ENCODE measurements around the gene PPA1.

The PPA1 gene

DNA sequence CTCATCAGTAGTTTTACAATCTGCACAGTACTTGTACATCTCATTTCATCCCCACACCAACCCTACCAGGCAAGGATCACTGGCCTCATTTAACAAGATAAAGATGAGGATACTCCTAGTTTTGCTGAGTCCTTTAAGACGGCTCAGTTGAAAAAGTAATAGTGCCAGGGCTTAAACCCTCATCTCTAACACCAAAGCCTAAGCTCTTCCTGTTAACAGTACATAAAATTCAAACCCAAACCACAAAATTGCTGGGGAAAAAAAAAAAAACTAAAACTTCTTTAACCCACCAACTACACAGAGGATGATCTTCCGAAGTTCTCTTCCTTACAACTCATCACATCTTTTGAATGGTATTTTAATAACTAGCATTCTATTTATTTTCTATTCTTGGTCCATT, 64.2 kb downstream of the PPA1 start:
- H3K27ac Mint-ChIP-seq = peak overlapping the region; percentile 68 to 97 (median 96)
- no peaks in the 10 kb centered on the region for H3K9me3 Mint-ChIP-seq
- peaks cover 36% of the 10 kb centered on the region for H3K4me1 Mint-ChIP-seq
- H3K27me3 Mint-ChIP-seq (ENCODE audit: low read depth) = peaks cover 3% of the 10 kb centered on the region
- peak overlapping the region; percentile 94 to 98 (median 98) for H3K4me3 Mint-ChIP-seq
- peaks cover 8% of the 10 kb centered on the region for H3K36me3 Mint-ChIP-seq (ENCODE audit: low read depth)
- TF ChIP-seq, protein P1, sequence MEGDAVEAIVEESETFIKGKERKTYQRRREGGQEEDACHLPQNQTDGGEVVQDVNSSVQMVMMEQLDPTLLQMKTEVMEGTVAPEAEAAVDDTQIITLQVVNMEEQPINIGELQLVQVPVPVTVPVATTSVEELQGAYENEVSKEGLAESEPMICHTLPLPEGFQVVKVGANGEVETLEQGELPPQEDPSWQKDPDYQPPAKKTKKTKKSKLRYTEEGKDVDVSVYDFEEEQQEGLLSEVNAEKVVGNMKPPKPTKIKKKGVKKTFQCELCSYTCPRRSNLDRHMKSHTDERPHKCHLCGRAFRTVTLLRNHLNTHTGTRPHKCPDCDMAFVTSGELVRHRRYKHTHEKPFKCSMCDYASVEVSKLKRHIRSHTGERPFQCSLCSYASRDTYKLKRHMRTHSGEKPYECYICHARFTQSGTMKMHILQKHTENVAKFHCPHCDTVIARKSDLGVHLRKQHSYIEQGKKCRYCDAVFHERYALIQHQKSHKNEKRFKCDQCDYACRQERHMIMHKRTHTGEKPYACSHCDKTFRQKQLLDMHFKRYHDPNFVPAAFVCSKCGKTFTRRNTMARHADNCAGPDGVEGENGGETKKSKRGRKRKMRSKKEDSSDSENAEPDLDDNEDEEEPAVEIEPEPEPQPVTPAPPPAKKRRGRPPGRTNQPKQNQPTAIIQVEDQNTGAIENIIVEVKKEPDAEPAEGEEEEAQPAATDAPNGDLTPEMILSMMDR (IDR thresholded peaks at IDR 0.05; ENCODE audit: unreplicated experiment in 3 of 3) = no peak

DNA sequence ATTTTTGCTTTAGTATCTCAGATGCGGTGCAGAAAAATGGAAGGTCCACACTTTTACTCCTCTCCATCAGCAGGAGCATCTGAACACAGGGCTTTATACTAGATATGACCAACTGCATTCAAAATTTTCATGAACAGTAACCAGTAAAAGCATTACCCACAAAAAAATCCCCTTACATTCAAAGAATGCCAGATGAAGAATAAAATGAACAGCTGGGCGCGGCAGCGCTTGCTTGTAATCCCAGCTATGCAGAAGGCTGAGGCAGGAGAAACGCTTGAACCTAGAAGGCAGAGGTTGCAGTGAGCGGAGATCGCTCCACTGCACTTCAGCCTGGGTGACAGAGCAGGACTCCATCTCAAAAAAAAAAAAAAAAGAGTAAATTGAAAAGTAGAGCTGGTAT, 66.0 kb downstream of the PPA1 start:
- H3K27ac Mint-ChIP-seq = peak overlapping the region in 1 of 3 experiments; percentile 12
- TF ChIP-seq, protein P1 (IDR thresholded peaks at IDR 0.05; ENCODE audit: unreplicated experiment in 3 of 3) = no peak
- H3K36me3 Mint-ChIP-seq (ENCODE audit: low read depth) = peaks cover 13% of the 10 kb centered on the region
- H3K27me3 Mint-ChIP-seq (ENCODE audit: low read depth) = peaks cover 3% of the 10 kb centered on the region
- no peaks in the 10 kb centered on the region for H3K9me3 Mint-ChIP-seq
- peaks cover 49% of the 10 kb centered on the region for H3K4me1 Mint-ChIP-seq
- H3K4me3 Mint-ChIP-seq = peak overlapping the region; percentile 61 to 68 (median 61)

DNA sequence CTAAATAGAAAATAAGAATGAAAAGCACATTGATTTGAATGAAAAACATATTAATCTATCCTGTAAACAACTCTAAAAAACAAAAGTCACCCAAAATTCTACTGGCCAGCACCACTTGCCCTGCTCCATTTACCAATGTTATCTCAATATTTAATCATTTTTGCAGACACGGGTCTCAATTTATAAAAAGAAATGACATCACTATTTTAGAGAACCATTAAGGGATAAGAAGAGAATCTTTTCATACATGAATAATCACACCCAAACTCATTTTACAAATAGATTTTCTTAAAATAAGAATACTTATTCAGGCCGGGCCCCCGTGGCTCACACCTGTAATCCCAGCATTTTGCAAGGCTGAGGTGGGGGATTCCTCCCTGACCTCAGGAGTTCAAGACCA, 66.8 kb downstream of the PPA1 start:
- TF ChIP-seq, protein P1 (IDR thresholded peaks at IDR 0.05; ENCODE audit: unreplicated experiment in 3 of 3) = no peak
- H3K36me3 Mint-ChIP-seq (ENCODE audit: low read depth) = peaks cover 13% of the 10 kb centered on the region
- H3K4me1 Mint-ChIP-seq = peaks cover 55% of the 10 kb centered on the region
- no peaks in the 10 kb centered on the region for H3K9me3 Mint-ChIP-seq
- H3K27ac Mint-ChIP-seq = no peak overlapping the region
- peak overlapping the region in 1 of 3 experiments; percentile 21 for H3K4me3 Mint-ChIP-seq
- H3K27me3 Mint-ChIP-seq (ENCODE audit: low read depth) = peaks cover 3% of the 10 kb centered on the region

DNA sequence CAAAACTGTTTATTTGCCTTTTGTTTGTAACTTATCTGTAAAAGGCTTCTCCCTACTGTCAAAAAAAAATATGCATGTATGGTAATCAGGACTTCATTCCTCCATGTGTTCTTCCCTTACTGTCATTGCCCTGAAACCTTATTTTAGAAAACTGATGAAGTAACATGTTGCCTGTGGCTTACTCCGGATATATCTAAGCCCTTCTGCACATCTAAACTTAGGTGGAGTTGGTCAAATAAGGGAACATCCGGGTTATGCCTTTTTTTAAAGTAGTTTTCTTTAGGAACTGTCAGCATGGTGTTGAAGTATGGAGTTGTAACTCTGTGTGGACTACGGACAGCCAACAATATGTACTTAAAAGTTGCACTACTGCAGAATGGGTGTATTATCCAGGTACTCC, 69.1 kb downstream of the PPA1 start:
- H3K27ac Mint-ChIP-seq = no peak overlapping the region
- H3K27me3 Mint-ChIP-seq (ENCODE audit: low read depth) = no peaks in the 10 kb centered on the region
- peaks cover 52% of the 10 kb centered on the region for H3K4me1 Mint-ChIP-seq
- no peak overlapping the region for H3K4me3 Mint-ChIP-seq
- H3K9me3 Mint-ChIP-seq = no peaks in the 10 kb centered on the region
- TF ChIP-seq, protein P1 (IDR thresholded peaks at IDR 0.05; ENCODE audit: unreplicated experiment in 3 of 3) = no peak
- peaks cover 25% of the 10 kb centered on the region for H3K36me3 Mint-ChIP-seq (ENCODE audit: low read depth)

DNA sequence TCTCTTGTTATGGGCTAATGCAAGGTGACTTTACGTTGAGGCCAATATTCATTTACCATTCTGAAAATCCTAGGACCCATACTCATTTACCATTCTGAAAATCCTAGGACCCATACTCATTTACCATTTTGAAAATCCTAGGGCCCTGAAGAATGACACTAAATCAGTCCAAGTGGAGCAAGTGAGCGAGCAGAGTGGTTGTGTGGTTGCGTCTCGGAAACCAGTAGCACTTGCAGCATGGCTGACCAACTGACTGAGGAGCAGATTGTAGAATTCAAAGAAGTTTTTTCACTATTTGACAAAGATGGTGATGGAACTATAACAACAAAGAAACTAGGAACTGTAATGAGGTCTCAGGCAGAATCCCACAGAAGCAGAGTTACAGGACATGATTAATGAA, 69.8 kb downstream of the PPA1 start:
- Mint-ChIP-seq H3K4me3 (no peak overlapping the region), H3K27me3 (ENCODE audit: low read depth) (no peaks in the 10 kb centered on the region), H3K4me1 (peaks cover 44% of the 10 kb centered on the region), H3K36me3 (ENCODE audit: low read depth) (peaks cover 29% of the 10 kb centered on the region), H3K27ac (no peak overlapping the region), H3K9me3 (no peaks in the 10 kb centered on the region)
- TF ChIP-seq, protein P1 (IDR thresholded peaks at IDR 0.05; ENCODE audit: unreplicated experiment in 3 of 3) = no peak

DNA sequence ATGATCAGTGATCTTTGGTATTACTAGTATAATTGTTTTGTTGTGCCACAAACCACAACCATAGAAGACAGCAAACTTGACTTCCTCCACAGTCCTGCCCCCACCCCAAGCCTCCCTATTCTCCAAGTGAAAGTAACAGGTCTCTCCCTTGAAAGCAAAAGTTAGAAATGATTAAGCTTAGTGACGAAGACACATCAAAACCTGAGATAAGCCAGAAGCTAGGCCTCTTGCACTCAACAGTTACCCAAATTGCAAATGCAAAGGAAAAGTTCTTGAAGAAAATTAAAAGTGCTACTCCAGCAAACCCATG, 70.4 kb downstream of the PPA1 start:
- peaks cover 43% of the 10 kb centered on the region for H3K4me1 Mint-ChIP-seq
- peaks cover 31% of the 10 kb centered on the region for H3K36me3 Mint-ChIP-seq (ENCODE audit: low read depth)
- peak overlapping the region in 1 of 3 experiments; percentile 15 for H3K27ac Mint-ChIP-seq
- no peaks in the 10 kb centered on the region for H3K27me3 Mint-ChIP-seq (ENCODE audit: low read depth)
- H3K4me3 Mint-ChIP-seq = no peak overlapping the region
- TF ChIP-seq, protein P1 (IDR thresholded peaks at IDR 0.05; ENCODE audit: unreplicated experiment in 3 of 3) = no peak
- no peaks in the 10 kb centered on the region for H3K9me3 Mint-ChIP-seq
